HG02678 (cell line): ENCODE results near the gene B3GNT9.

Experiments used
- ATAC-seq: cut with Tn5 transposase; IDR thresholded peaks from one replicate; pipeline ENCODE4 v1.9.1; 2021; ENCODE audit warnings: mild to moderate bottlenecking, moderate library complexity; ENCODE audit not compliant: unreplicated experiment

Gene B3GNT9

GRCh38 chr16:67150833-67151396, at the start of gene B3GNT9:
Gene B3GNT9 (minus strand): TSS chr16:67150998. CDS start chr16:67150485, 513 bp downstream.
- peak; percentile 63 for ATAC-seq

GRCh38 chr16:67200491-67200890, 49.7 kb upstream of the B3GNT9 start:
- ATAC-seq: no peak

- ATAC-seq: no peak
These were observed 49.0 kb upstream of the B3GNT9 start for GRCh38 chr16:67199808-67200198.

GRCh38 chr16:67199011-67199807, 48.4 kb upstream of the B3GNT9 start, which contains the start of gene ELMO3:
Gene ELMO3 (plus strand): TSS chr16:67199131. CDS start chr16:67199327, 196 bp downstream.
- no peak for ATAC-seq

GRCh38 chr16:67198238-67198734, 47.5 kb upstream of the B3GNT9 start:
- no peak for ATAC-seq

GRCh38 chr16:67197704-67198103, 46.9 kb upstream of the B3GNT9 start:
- ATAC-seq: no peak

GRCh38 chr16:67196881-67197280, 46.1 kb upstream of the B3GNT9 start:
- ATAC-seq: no peak

GRCh38 chr16:67195676-67196075, 44.9 kb upstream of the B3GNT9 start:
- no peak for ATAC-seq

- no peak for ATAC-seq
These were observed 43.5 kb upstream of the B3GNT9 start for GRCh38 chr16:67194260-67194659.

- ATAC-seq: no peak
These were observed 42.7 kb upstream of the B3GNT9 start for GRCh38 chr16:67193536-67193935.

GRCh38 chr16:67192781-67193361, 42.1 kb upstream of the B3GNT9 start:
- no peak for ATAC-seq

GRCh38 chr16:67191995-67192681, 41.3 kb upstream of the B3GNT9 start, which contains the start of gene E2F4:
Gene E2F4 (plus strand): TSS chr16:67192155. CDS start chr16:67192228, 73 bp downstream.
- peak; percentile 93 for ATAC-seq

- no peak for ATAC-seq
These were observed 40.7 kb upstream of the B3GNT9 start for GRCh38 chr16:67191411-67191994.

- no peak for ATAC-seq
These were observed 39.9 kb upstream of the B3GNT9 start for GRCh38 chr16:67190448-67191399.

GRCh38 chr16:67190041-67190440, 39.2 kb upstream of the B3GNT9 start, which contains the start of gene EXOC3L1:
Gene EXOC3L1 (minus strand): TSS chr16:67190136. CDS start chr16:67189676, 460 bp downstream.
- ATAC-seq: no peak

GRCh38 chr16:67188798-67189197, 38.0 kb upstream of the B3GNT9 start:
- no peak for ATAC-seq

GRCh38 chr16:67188323-67188722, 37.5 kb upstream of the B3GNT9 start:
- no peak for ATAC-seq

- ATAC-seq: no peak
These were observed 36.5 kb upstream of the B3GNT9 start for GRCh38 chr16:67187175-67187890.

- no peak for ATAC-seq
These were observed 35.8 kb upstream of the B3GNT9 start for GRCh38 chr16:67186550-67186950.
